NCI-H1417 (cell line): ENCODE results near the gene CMTM6.
"Not testable (repeated sequence)": the region's sequence is repeated elsewhere in the genome, so short reads cannot be mapped to it uniquely, and the experiment has no call there.

Experiments
- DNase-seq, 3 experiments: peaks; one replicate each; lab custom pipeline; 2025; lab: John Stamatoyannopoulos, UW

The CMTM6 gene, protein sequence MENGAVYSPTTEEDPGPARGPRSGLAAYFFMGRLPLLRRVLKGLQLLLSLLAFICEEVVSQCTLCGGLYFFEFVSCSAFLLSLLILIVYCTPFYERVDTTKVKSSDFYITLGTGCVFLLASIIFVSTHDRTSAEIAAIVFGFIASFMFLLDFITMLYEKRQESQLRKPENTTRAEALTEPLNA

DNA sequence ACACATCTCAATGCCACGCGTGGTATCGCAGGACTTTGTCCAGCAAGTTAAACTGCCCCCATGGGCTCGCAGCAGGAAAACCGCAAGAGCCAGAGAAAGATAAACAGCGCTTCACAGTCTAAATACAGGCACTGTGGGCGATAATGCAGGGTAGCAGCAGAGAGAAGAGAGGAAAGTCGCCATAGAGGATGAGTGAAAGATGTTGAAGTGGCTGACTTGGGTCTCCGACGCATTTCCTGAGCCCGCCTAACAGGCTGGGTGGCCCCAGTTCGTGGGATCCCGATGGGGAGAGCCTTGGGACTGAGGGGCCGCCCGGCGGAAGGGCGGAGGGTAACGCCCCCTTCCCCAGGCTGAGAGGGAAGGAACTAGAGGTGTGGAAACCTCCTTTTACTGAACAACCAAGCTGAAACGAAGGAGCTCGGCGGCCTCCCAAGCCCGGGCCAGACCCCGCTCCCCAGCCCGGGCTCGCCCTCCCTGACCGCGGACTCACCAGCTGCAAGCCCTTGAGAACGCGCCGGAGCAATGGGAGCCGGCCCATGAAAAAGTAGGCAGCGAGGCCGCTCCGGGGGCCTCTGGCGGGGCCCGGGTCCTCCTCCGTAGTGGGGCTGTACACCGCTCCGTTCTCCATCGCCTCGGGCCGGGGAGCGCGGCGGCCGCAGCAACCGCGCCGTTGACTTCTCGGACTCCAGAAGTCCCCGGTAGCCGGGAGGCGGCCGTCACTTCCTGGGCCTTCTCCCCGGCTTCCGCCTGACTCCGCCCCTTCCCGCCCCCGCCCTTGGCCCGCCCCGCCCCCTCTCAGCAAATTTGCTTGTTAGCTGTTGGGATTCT, at the start of gene CMTM6:
TSS of gene CMTM6 (minus strand) at position 735 of the 828 bp plus-strand sequence. CDS start at position 628, 107 bp downstream.
- DNase-seq = peak; percentile 41 to 84 (median 83)

DNA sequence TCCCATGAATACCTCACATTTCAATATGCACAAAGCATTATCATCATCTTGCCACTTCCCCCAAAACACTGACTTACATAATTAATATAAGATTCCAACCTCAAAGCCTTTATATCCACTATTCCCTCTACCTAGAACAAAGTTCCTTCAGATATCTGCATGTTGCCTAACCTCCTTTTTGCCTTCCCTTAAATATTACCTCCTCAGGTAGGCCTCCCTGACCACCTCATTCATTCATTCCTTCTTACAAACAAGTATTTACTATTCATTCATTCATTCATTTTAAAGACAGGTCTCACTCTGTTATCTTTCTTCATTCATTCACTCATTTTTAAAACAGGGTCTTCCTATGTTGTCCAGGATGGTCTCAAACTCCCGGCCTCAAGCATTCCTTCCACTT, 49.4 kb upstream of the CMTM6 start:
- no peak for DNase-seq

DNA sequence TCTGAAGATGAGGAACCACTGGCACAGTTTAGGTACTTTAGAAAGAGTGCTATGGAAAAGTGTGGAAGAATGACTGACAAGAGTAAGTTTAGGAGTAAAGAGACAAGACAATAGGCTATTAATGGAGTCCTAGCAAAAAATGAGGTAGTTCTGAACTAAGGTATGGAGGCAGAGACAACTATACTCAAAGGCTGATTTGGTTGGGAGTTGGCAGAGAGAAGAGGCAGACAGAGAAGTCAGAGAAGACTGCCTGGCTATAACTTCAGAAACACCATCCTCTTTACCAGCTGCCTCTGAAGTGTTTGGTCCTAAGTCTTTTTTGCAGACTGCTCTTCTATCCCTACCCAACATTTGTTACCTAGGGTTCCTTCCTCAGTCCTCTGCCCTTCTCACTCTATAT, 48.8 kb upstream of the CMTM6 start:
- no peak for DNase-seq

DNA sequence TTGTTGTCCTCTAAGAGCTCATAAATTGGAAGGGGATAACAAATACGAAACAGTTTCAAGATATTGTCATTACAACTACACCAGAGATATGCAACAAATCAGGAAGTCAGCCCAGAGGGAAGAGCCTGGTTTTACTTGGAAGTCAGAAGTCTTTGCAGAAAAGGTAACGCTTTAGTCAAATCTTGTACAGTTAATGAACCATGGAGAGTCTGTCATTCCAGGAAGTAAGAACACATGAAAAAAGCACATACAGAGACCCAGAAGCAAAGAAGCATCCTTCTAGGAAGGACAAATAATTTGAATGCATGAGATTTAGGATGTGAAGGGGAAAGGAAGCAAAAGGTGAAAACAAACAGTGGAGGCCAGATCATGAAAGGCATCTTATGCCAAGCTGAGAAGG, 48.4 kb upstream of the CMTM6 start:
- DNase-seq = no peak

DNA sequence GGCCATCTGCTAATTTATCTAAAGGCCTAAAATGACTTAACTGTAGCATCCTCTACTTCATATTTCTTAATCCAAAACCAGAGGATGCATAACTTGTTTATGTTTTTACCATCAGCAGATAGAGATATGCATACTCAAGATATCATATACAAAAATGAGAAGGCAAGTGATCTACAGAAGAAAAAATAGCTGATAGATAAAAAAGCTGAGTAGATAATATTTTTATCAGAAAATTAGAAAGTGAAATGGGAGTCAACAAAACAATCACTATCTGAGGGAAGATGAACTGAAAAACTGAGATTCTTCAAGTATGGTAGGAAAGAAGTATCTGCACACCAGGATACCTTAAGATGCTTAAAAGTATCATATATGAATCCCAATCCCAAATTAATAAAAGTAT, 42.7 kb upstream of the CMTM6 start:
- no peak for DNase-seq

DNA sequence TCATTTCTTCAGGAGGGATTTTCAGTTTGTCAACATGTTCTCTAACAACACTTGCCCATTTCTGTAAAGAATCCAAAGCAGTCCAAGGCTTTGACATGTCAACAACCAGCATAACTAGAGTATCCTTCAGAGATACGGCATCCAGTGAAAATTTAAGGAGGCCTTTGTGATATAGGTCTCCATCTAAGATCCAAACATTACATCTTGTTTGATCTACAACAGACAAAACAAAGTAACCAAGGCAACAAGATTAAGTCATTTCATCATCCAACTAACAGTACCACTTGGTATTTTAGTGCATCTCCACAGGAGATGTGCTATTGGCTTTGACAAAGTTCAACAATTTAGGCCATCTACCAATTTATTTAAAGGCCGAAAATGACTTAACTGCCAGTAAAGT, 42.2 kb upstream of the CMTM6 start:
- DNase-seq = no peak

DNA sequence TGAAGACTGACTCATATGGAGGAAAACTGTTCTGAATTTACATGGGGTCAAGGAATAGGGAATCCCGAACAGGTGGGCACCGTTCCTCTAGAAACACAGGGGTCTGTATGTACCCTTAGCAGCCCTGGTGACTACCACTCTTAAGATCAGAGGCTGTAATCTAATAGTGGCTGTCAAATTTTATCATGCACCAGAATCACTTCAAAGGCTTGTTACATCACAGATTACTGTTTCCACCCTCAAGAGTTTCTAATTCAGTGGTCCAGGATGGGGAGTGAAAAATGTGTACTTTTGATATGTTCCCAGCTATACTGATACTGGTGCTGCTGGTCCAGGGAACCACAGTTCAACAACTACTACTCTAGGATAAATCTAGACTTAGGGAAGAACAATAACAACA, 40.2 kb upstream of the CMTM6 start:
- no peak for DNase-seq

DNA sequence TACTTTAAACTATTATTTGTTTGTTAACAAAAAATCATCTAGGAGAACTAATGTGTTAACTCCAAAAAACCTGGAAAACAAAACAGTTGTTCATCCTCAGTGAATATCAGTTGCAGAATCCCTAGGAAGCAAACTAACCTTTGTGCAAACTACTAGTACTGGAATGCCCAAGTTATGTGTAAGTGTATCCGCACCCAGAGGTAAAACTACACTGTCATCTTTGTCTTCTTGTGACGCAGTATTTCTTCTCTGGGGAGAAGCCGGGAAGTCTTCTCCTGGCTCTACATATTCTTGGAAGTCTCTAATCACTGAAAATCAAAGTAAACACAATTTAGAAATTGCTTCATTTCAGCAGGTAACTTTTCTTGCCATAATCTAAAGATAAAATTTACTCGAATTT, 38.2 kb upstream of the CMTM6 start:
- no peak for DNase-seq

DNA sequence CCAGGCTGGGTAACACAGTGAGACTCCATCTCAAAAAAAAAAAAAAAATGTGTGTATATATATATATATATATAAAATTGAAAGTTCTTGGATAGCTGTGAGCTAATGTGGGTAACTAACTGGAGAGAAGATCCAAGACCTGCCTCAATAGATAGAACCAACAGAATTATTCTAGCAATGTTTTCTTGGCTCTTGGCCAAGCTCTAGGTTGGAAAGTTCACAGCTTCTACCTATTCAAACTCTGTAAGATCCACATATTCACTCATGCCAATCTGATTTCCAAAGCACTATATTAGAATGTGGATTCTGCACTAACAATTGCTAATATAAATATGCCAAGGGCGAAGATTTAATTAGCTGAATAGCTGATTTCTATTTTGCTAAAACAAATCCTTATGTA, 29.8 kb upstream of the CMTM6 start:
- no peak for DNase-seq

DNA sequence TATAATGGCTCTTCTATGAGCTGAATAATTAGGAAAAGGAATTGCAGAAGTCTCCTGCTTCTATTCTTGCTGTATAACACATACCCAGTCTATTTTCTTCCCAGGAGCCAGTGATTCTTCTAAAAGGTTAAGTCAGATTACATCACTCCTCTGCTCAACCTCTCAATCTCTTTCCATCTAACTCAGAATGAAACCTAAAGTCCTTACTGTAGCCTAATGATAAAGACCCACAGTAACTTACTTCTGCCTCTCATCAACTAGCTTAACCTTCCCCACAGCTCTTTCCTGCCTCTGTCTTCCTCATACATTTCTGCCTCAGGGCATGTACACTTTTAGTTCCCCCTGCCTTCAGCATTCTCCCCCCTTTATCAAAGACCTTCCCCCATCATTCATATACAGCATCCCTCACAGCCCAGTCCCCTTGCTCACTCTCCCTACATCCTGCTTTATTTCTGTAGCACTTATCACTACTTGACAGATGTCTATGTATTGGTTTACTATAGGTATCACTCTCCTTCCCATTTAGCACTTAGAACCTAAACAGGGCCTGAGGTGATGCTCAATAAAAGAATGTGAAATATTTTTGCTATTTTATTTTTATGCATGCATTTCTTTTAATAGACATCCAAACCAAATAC, 28.5 kb upstream of the CMTM6 start:
- no peak for DNase-seq

DNA sequence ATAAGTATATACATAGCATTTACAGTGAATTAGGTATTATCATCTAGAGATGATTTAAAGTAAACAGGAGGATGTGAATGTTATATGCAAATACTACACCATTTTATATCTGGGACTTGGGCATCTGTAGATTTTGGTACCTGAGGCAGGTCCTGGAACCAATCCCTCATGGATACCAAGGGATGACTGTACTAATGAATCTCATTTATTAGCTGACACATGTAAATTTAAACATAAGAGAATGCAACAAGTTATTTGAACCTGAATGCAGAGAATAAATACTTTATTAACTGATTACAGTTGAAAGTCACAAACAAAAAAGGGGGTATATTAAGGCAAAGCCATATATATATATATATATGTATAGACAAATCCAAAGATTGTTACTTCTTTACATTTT, 23.1 kb upstream of the CMTM6 start:
- DNase-seq = no peak

DNA sequence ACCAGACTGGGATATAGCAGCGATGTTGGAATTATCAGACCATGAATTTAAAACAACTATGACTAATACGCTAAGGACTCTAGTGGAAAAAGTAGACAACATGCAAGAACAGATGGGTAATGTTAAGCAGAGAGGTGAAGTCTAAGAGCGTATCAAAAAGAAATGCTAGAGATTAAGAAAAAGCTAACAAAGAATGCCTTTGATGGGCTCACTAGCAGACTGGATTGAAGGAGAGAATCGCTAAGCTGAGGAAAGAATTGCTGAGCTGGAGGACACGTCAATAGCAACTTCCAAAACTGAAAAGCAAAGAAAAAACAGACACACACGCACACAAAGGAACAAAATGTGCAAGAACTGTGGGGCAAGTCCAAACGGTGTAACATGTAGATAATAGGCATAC, 20.0 kb upstream of the CMTM6 start:
- no peak for DNase-seq

DNA sequence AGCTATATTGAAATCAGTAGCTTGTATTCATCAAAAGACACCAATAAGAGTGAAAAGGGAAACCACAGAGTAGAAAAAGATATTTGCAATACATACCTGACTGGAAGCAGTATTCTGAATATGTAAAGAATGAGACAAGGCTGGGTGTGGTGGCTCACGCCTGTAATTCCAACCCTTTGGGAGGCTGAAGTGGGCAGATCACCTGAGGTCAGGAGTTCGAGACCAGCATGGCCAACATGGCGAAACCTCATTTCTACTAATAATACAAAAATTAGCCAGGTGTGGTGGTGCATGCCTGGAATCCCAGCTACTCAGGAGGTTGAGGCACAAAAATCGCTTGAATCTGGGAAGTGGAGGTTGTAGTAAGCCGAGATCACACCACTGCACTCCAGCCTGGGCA, 16.3 kb upstream of the CMTM6 start:
- DNase-seq = not testable (repeated sequence)

DNA sequence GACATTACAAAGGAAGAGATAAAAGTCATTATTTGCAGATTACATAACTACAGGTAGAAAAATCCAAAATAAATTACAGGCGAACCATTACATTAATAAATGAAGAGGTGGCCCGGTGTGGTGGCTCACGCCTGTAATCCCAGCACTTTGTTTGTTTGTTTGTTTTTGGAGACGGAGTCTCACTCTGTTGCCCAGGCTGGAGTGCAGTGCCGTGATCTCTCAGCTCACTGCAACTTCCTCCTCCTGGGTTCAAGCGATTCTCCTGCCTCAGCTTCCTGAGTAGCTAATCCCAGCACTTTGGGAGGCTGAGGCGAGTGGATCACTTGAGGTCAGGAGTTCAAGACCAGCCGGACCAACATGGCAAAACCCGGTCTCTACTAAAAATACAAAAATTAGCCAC, 14.1 kb upstream of the CMTM6 start:
- not testable (repeated sequence) for DNase-seq

DNA sequence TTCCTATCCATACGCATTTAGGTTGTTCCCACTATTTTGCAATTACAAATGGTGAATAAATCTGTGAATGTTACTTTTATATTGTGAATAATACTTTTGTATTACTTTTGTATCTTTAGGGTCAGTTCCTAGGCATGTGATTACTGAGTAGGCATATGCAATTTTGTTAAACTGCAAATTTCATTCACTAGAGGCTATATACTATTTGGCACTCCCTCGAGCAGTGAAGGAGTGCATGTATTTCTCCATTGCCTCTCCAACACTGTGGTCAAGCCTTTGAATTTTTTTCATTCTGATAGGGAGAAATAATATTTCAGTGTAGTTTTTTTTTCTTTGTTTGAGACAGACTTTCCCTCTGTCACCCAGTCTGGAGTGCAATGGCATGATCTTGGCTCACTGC, 8.4 kb upstream of the CMTM6 start:
- no peak for DNase-seq

DNA sequence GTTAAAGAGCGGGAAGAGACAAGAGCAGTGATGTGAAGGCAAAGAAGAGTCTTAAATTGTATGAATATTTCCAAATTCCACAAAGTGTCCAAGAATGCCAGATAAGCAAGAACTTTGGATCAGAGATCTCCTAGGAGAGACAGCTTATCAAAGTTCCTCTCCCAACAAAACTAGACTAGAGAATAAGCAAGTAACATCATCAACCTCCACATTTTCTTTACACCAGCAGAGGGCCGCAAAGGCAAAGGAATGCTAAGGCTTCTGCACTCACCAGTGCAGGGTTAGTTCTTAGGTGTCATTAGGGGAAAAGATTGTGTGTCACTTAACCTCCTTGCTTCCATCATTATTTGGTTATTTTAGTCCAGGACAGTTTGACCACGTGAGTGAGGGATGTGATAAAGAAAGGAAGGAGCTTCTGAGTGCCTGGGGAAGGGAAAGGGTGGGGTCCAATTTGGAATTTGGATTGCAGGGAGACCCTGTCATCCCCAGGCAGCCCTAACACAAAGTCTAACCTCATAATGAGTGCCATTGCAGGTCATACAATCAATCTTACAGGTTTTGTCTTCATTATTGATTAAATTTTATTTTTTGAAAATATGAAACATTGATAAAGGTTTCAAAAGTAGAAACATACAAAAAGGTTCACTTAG, 7.5 kb upstream of the CMTM6 start:
- DNase-seq = peak; percentile 34 to 72 (median 44)

DNA sequence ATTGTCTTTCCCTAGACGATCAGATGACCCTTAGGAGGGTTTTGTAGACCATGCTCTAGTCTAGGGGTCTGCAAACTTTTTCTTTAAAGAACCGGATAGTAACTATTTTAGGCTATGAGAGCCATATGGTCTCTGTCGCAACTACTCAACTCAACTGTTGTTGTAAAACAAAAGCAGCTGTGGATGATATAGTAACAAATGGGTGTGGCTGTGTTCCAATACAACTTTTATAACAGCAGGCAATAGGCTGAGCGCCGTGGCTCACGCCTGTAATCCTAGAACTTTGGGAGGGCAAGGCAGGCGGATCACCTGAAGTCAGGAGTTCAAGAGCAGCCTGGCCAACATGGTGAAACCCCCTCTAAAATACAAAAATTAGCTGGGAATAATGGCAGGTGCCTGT, 6.1 kb upstream of the CMTM6 start:
- DNase-seq = no peak

DNA sequence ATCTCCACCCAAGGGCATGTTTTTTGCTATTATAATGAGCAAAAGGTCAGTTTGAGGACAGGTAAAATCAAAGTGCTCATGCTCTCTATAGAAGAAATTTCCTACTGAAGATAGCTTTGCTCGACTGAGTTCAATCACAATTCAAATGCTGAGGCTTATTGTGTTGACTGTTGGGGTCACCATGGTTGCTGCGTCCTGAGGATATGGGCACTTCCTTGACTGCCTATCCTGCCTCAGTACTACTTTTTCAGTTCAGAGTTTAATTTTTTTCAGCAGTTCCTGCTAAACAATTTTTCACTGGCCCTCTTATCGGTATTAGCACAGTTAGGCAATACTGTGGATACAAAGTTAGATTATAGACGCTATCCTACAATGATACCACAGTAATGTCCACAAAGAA, 3.8 kb upstream of the CMTM6 start:
- DNase-seq = no peak

DNA sequence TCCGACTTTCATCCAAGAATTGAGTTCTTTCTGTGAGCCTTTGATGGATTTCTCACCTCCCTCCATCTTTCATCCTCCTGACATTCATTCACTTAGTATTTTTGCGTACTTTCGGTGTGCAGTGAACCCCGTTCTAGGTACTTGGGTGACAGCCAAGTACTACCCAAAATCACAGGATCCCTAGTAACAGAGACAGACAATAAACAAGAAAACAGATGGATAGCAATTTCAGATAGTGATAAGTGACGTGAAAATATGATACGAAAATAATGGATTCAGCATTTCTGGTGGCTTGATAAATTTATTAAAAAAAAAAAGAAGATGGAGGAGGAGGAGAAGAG, 264 bp upstream of the CMTM6 start:
- DNase-seq = no peak

DNA sequence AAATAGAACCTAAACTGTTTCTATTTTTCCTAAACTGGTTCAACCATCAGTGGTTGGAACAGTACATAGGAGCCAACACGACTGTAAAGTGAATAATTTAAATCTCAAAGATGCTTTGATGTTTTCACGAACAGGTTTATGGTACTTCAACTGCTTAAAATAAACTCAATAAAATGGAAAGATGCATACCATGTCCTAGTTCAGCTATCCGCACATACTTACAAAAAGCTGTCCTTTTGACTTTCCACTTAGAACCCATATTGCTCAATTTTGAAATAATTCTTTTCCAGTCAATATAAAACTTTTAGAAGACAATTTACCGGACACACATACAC, 902 bp downstream of the CMTM6 start:
- no peak for DNase-seq

DNA sequence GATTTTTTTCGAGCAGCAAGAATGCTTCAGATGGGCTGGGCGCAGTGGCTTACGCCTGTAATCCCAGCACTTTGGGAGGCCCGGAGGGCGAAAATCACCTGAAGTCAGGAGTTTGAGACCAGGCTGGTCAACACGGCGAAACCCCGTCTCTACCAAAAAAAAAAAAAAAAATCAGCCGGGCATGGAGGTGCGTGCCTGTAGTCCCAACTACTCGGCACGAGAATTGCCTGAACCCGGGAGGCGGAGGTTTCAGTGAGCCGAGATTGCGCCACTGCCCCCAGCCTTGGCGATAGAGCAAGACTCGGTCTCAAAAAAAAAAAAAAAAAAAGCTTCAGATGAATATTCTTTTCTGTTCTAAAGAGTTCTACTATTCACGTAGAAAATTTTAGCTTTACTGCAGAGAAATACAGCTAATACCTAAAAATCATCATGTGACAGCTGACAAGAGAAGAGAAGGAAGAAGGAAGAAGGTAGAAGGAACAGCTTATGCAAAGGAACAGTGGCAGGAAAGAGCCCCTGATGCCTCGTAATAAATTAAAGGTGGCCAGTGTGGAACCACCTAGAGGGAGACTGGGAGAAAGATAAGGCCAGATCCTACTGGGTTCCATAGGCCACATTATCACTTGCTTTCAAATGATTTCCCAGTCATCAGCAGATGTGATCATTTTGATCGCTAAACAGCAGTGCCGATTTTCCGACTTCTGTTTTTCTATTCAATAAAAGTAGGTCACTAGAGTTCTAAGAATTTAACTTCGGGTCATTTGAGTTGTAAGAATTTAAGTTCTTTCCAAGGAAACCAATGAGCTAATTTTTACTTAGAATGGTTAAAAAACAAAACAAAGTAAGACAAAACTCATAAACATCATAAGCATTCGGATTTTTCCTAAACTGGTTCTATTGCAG, 1.5 kb downstream of the CMTM6 start:
- DNase-seq = no peak

DNA sequence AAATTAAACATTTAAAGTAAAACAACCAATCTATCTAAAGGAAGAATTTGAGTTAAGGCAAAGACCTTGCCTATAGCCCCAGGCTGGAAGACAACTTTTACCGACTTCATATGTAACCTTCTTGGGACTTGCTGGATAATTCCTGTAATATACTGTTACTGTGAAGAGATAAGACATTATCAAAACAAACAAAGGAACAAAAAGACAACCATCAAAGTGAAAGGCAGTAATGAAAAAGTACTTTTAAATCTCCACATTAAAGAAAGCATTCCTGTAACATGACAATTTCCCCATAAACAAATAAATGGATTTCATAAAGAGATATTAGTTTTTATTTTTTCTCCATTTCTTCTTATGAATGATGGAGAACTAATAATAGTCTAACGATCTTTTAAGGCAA, 2.4 kb downstream of the CMTM6 start:
- no peak for DNase-seq
